ENCODE data around the gene EARS2. TPM values are rescaled to one million over a fixed set of nuclear protein-coding genes. Genes with fewer than 3 reads are reported as not detected.

EARS2 gene
- total RNA-seq, 1 experiment from 2014 or later: 38.9 TPM

DNA sequence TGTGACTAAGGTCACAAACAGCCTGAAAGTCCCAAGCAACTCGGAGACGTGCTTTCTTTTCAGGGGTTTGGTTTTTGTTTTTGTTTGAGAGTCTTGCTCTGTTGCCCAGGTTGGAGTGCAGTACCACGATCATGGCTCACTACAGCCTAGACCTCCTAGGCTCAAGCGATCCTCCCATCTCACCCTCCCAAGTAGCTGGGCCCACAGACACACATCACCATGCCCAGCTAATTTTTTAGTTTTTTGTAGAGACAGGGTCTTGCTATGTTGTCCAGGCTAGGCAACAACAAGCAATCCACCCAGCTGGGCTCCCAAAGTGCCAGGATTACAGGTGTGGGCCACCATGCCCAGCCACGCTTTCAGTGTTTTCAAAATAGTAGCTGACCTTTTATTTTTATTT lies 27.1 kb downstream of the EARS2 start:
- CTCF ChIA-PET: no interaction called here
- peaks cover 39% of the 10 kb centered on the region for H3K36me3 ChIP-seq (ENCODE audit: insufficient read depth, low read length, poor library complexity, severe bottlenecking)
- H3K27ac ChIP-seq (ENCODE audit: low read depth, low read length, poor library complexity, severe bottlenecking): no peak overlapping the region
- DNase-seq (ENCODE audit: low spot score): no peak
- H3K4me3 ChIP-seq (ENCODE audit: low read depth, low read length, poor library complexity, severe bottlenecking): no peak overlapping the region
- no TSS peak for BruUV-seq (replicated peaks)
- POLR2A ChIA-PET (ENCODE audit: low non-redundant PET): interaction anchor here (0.6 kb wide), 1 partner anchor 8 kb away, joined by 13 read pairs; no protein-coding TSS in a partner anchor
- intact Hi-C loops (cut with micrococcal nuclease; ENCODE audit: unreplicated experiment): no loop called here
- no peaks in the 10 kb centered on the region for H3K4me1 ChIP-seq (ENCODE audit: insufficient read depth, low read length, poor library complexity, severe bottlenecking)
- TF ChIP-seq, protein P1, sequence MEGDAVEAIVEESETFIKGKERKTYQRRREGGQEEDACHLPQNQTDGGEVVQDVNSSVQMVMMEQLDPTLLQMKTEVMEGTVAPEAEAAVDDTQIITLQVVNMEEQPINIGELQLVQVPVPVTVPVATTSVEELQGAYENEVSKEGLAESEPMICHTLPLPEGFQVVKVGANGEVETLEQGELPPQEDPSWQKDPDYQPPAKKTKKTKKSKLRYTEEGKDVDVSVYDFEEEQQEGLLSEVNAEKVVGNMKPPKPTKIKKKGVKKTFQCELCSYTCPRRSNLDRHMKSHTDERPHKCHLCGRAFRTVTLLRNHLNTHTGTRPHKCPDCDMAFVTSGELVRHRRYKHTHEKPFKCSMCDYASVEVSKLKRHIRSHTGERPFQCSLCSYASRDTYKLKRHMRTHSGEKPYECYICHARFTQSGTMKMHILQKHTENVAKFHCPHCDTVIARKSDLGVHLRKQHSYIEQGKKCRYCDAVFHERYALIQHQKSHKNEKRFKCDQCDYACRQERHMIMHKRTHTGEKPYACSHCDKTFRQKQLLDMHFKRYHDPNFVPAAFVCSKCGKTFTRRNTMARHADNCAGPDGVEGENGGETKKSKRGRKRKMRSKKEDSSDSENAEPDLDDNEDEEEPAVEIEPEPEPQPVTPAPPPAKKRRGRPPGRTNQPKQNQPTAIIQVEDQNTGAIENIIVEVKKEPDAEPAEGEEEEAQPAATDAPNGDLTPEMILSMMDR (conservative IDR thresholded peaks at IDR 0.05; ENCODE audit: low read depth, low read length): no peak
- TF ChIP-seq EZH2 (IDR thresholded peaks at IDR 0.05; ENCODE audit: borderline replicate concordance, low read depth, low read length, poor library complexity, severe bottlenecking): no peak
- no peaks in the 10 kb centered on the region for H3K9me3 ChIP-seq (ENCODE audit: low read depth, low read length, poor library complexity, severe bottlenecking)
- no peaks in the 10 kb centered on the region for H3K27me3 ChIP-seq (replicated peaks; ENCODE audit: insufficient read depth, low read depth, low read length, poor library complexity)

DNA sequence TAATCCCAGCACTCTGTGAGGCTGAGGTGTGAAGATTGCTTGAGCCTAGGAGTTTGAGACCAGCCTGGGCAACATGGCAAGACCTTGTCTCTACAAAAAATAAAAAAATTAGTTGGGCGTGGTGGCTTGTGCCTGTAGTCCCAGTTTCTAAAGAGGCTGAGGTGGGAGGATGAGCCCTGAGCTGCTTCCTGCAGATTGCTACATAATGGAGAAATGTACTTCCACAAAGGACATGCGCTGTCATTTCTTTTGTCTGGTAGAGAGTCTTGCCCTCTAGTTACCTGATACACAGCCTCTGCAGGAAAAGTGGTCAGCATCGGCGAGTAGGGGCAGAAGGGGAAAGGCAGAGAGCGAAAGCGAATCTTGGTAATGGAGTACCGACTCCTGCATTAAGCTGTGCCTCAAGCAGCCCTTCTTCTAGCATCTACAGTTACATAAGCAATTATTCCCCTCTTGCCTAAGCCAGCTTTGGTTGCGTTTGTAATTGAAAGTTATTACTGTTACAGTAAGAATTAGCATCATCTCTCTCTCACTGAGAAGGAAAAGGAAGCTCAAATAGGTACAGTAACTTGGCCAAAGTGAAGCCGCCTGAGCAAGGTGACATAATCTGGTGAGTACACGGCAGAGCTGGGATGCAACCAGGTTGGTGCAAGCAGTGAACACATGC lies 28.4 kb downstream of the EARS2 start:
- POLR2A ChIA-PET (ENCODE audit: low non-redundant PET): no interaction called here
- TF ChIP-seq, protein P1 (conservative IDR thresholded peaks at IDR 0.05; ENCODE audit: low read depth, low read length): no peak
- TF ChIP-seq EZH2 (IDR thresholded peaks at IDR 0.05; ENCODE audit: borderline replicate concordance, low read depth, low read length, poor library complexity, severe bottlenecking): no peak
- H3K36me3 ChIP-seq (ENCODE audit: insufficient read depth, low read length, poor library complexity, severe bottlenecking): peaks cover 40% of the 10 kb centered on the region

DNA sequence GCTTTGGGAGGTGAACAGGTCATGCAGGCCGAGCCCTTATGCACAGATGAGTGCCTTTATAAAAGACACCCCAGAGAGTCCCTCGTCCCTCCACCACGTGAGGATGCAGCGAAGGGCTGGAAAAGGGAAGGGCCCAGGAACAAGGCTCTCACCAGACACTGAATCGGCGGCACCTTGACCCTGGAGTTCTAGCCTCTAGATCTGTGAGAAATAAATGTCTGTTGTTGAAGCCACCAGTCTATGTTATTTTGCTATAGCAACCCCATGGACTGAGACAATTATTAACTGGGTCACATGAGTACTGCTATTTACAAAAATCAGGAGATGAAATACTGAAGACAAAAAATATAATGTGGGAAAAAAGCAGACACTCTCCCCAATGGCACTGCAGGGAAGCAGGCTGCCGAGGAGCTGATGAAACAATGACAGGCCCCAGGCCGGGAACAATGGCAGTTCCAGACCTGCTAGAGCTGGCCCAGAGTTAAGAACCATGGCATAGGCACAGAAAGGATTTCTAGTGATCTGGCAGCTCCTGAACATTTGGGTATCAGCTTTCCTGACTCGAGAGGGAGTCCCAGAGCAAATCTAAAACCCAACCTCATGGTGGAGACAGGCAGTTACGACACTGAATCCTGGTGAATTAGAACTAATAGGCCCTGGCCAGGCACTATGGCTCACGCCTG lies 29.0 kb downstream of the EARS2 start:
- H3K27ac ChIP-seq (ENCODE audit: low read depth, low read length, poor library complexity, severe bottlenecking): no peak overlapping the region

More for the DNA sequence above, 28.4 kb downstream of the EARS2 start:
- CTCF ChIA-PET: no interaction called here
- no peak for DNase-seq (ENCODE audit: low spot score)
- no peaks in the 10 kb centered on the region for H3K4me1 ChIP-seq (ENCODE audit: insufficient read depth, low read length, poor library complexity, severe bottlenecking)
- H3K9me3 ChIP-seq (ENCODE audit: low read depth, low read length, poor library complexity, severe bottlenecking): no peaks in the 10 kb centered on the region
- no peaks in the 10 kb centered on the region for H3K27me3 ChIP-seq (replicated peaks; ENCODE audit: insufficient read depth, low read depth, low read length, poor library complexity)
- intact Hi-C loops (cut with micrococcal nuclease; ENCODE audit: unreplicated experiment): no loop called here
- H3K27ac ChIP-seq (ENCODE audit: low read depth, low read length, poor library complexity, severe bottlenecking): no peak overlapping the region
- BruUV-seq (replicated peaks): no TSS peak
- no peak overlapping the region for H3K4me3 ChIP-seq (ENCODE audit: low read depth, low read length, poor library complexity, severe bottlenecking)

More for the DNA sequence above, 29.0 kb downstream of the EARS2 start:
- H3K4me3 ChIP-seq (ENCODE audit: low read depth, low read length, poor library complexity, severe bottlenecking): no peak overlapping the region
- TF ChIP-seq, protein P1 (conservative IDR thresholded peaks at IDR 0.05; ENCODE audit: low read depth, low read length): no peak
- no peak for TF ChIP-seq EZH2 (IDR thresholded peaks at IDR 0.05; ENCODE audit: borderline replicate concordance, low read depth, low read length, poor library complexity, severe bottlenecking)
- H3K27me3 ChIP-seq (replicated peaks; ENCODE audit: insufficient read depth, low read depth, low read length, poor library complexity): no peaks in the 10 kb centered on the region
- DNase-seq (ENCODE audit: low spot score): no peak
- H3K36me3 ChIP-seq (ENCODE audit: insufficient read depth, low read length, poor library complexity, severe bottlenecking): peaks cover 41% of the 10 kb centered on the region
- intact Hi-C loops (cut with micrococcal nuclease; ENCODE audit: unreplicated experiment): no loop called here
- H3K4me1 ChIP-seq (ENCODE audit: insufficient read depth, low read length, poor library complexity, severe bottlenecking): no peaks in the 10 kb centered on the region
- BruUV-seq (replicated peaks): no TSS peak
- POLR2A ChIA-PET (ENCODE audit: low non-redundant PET): no interaction called here
- CTCF ChIA-PET: no interaction called here
- no peaks in the 10 kb centered on the region for H3K9me3 ChIP-seq (ENCODE audit: low read depth, low read length, poor library complexity, severe bottlenecking)
